Mesendoderm (in vitro differentiated cells): ENCODE data around the gene NXN.
"Not testable (repeated sequence)": the region's sequence is repeated elsewhere in the genome, so short reads cannot be mapped to it uniquely, and the experiment has no call there.

Source experiments
- DNase-seq: peaks from one replicate; pipeline ENCODE4 v3.0.0; 2013
- H2AK5ac ChIP-seq: 2 replicates; pipeline ENCODE4 v1.6.1; 2013; ENCODE audit warnings: low read length, inconsistent platforms
- H2BK120ac ChIP-seq: 2 replicates; pipeline ENCODE4 v1.6.1; 2013; ENCODE audit warnings: low read depth, mild to moderate bottlenecking, low read length, moderate library complexity, mixed read lengths
- H2BK15ac ChIP-seq: replicated peaks from 2 replicates; pipeline ENCODE4 v1.6.1; 2013; ENCODE audit warnings: low read depth, mild to moderate bottlenecking, moderate library complexity
- H2BK5ac ChIP-seq: 2 replicates; pipeline ENCODE4 v1.6.1; 2013; ENCODE audit warnings: low read length, inconsistent platforms
- H3K18ac ChIP-seq: 2 replicates; pipeline ENCODE4 v1.6.1; 2013; ENCODE audit warnings: mild to moderate bottlenecking, low read length, mixed read lengths
- H3K23ac ChIP-seq: one replicate; pipeline ENCODE4 v1.6.1; 2013; ENCODE audit warnings: low read length
- H3K27ac ChIP-seq: 2 replicates; pipeline ENCODE4 v1.5.1; 2013; ENCODE audit warnings: low read depth, mild to moderate bottlenecking, inconsistent platforms, low read length, moderate library complexity
- H3K27me3 ChIP-seq: 2 replicates; pipeline ENCODE4 v1.6.1; 2013; ENCODE audit warnings: low read length, control low read depth, mild to moderate bottlenecking, inconsistent platforms; ENCODE audit not compliant: insufficient read depth, poor library complexity
- H3K36me3 ChIP-seq: 2 replicates; pipeline ENCODE4 v1.6.1; 2013; ENCODE audit warnings: low read length, inconsistent platforms; ENCODE audit not compliant: control insufficient read depth, insufficient read depth
- H3K4ac ChIP-seq: one replicate; pipeline ENCODE4 v1.6.1; 2013; ENCODE audit warnings: low read depth, mild to moderate bottlenecking, low read length, moderate library complexity
- H3K4me1 ChIP-seq: 2 replicates; pipeline ENCODE4 v1.6.1; 2013; ENCODE audit warnings: low read depth, low read length, inconsistent platforms; ENCODE audit not compliant: control insufficient read depth
- H3K4me2 ChIP-seq: 2 replicates; pipeline ENCODE4 v1.6.1; 2013; ENCODE audit warnings: low read length
- H3K4me3 ChIP-seq: 2 replicates; pipeline ENCODE4 v1.5.1; 2013; ENCODE audit warnings: mild to moderate bottlenecking, low read length
- H3K56ac ChIP-seq: one replicate; pipeline ENCODE4 v1.6.1; 2013; ENCODE audit warnings: low read length
- H3K79me1 ChIP-seq: 2 replicates; pipeline ENCODE4 v1.6.1; 2013; ENCODE audit warnings: low read length, inconsistent platforms
- H3K79me2 ChIP-seq: 2 replicates; pipeline ENCODE4 v1.6.1; 2013; ENCODE audit warnings: mild to moderate bottlenecking, low read length; ENCODE audit not compliant: control insufficient read depth, insufficient read depth
- H3K9ac ChIP-seq: 2 replicates; pipeline ENCODE4 v1.6.1; 2013; ENCODE audit warnings: low read length, inconsistent platforms
- H4K5ac ChIP-seq: one replicate; pipeline ENCODE4 v1.6.1; 2013; ENCODE audit warnings: low read length
- H4K8ac ChIP-seq: one replicate; pipeline ENCODE4 v1.6.1; 2013; ENCODE audit warnings: low read depth, mild to moderate bottlenecking, control low read depth, low read length, moderate library complexity
- WGBS: extraction: QIAGEN DNeasy Blood & Tissue Kit; methylation state at CpG from one replicate; pipeline ENCODE4 v1.1.7; 2013; ENCODE audit warnings: low lambda C conversion rate, missing lambda C conversion rate; ENCODE audit not compliant: insufficient coverage; ENCODE audit errors: extremely low coverage; 5-methylcytosine and 5-hydroxymethylcytosine counted together

Gene NXN

DNA sequence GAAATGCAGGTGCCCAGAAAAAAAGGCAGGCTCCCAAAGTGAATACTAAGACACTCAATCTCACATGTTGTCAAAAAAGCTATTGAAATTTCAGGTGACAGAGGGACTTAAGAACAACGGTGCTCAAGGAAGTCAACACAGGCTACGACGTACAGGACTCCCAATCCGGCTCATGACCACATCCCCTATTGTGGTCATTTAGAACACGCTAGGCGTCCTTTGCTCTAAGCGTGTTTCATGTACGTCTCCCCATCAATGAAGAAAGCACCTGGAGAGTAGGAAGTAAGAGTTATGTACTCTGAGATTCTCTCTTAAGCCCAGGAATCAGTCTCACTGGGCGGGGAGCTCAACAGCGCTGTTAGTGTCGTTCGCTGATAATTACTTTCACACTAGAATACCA is 103.3 kb downstream of the NXN start:
- Histone ChIP-seq H3K4me3 (no peak overlapping the region), H3K4me2 (no peak overlapping the region), H3K4ac (no peak overlapping the region), H3K27me3 (no peaks in the 10 kb centered on the region), H3K79me1 (peaks cover 36% of the 10 kb centered on the region), H3K18ac (no peak overlapping the region), H4K8ac (no peak overlapping the region), H2BK120ac (no peak overlapping the region), H3K23ac (no peak overlapping the region), H3K56ac (no peak overlapping the region), H3K4me1 (peaks cover 14% of the 10 kb centered on the region), H3K27ac (no peak overlapping the region), H2BK5ac (no peak overlapping the region), H3K79me2 (peaks cover 55% of the 10 kb centered on the region), H2AK5ac (no peak overlapping the region), H4K5ac (no peak overlapping the region), H3K9ac (no peak overlapping the region), H3K36me3 (no peaks in the 10 kb centered on the region), H2BK15ac (no peak overlapping the region)
- WGBS = no CpG with 5 or more reads among the region's 12 CpGs
- DNase-seq = peak; percentile 35

DNA sequence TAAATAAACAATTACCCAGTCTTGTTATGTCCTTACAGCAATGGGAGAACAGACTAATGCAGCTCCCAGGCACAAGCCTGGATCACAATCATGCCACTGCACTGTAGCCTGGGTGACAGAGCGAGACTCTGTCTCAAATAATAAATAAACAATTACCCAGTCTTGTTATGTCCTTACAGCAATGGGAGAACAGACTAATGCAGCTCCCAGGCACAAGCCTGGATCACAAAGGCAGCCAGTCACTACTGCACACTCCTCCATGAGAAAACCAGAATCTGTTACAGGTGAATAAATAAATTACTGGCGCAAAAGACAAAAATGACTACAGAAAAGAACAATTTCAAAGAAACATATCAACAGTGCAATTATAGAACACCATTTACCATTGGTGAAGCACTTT is 105.0 kb downstream of the NXN start:
- H3K18ac ChIP-seq, H3K4me2 ChIP-seq, H3K4me3 ChIP-seq, H3K4ac ChIP-seq, H2BK5ac ChIP-seq, H2BK15ac ChIP-seq, H3K27me3 ChIP-seq, H2AK5ac ChIP-seq, H4K8ac ChIP-seq, H3K56ac ChIP-seq, H4K5ac ChIP-seq, H3K9ac ChIP-seq, H2BK120ac ChIP-seq, H3K27ac ChIP-seq, H3K36me3 ChIP-seq, DNase-seq, H3K4me1 ChIP-seq, H3K23ac ChIP-seq: not testable (repeated sequence)
- Histone ChIP-seq H3K79me1 (peaks cover 37% of the 10 kb centered on the region), H3K79me2 (peaks cover 57% of the 10 kb centered on the region)
- WGBS = no CpG with 5 or more reads among the region's 2 CpGs

DNA sequence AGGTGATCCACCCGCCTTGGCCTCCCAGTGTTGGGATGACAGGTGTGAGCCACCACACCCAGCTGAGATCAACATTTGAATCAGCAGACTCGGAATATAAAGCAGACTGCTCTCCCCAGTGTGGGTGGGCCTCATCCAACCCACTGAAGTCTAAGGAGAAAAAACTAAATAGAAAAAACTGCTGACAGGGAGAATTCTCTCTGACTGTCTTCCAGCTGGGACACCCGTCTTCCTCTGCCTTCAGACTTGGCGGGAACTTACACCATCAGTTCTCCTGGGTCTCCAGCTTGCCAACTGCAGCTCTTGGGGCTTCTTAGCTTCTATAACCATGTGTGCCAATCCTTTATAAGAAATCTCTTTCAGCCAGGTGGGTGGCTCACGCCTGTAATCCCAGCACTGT is 106.7 kb downstream of the NXN start:
- no peak overlapping the region for H3K4me3 ChIP-seq
- no peak overlapping the region for H2BK5ac ChIP-seq
- no peaks in the 10 kb centered on the region for H3K36me3 ChIP-seq
- no peak overlapping the region for H3K27ac ChIP-seq
- H3K23ac ChIP-seq = no peak overlapping the region
- H4K5ac ChIP-seq = no peak overlapping the region
- H3K79me1 ChIP-seq = peaks cover 38% of the 10 kb centered on the region
- H3K4ac ChIP-seq = no peak overlapping the region
- H3K4me1 ChIP-seq = no peaks in the 10 kb centered on the region
- no peak overlapping the region for H3K18ac ChIP-seq
- no peaks in the 10 kb centered on the region for H3K27me3 ChIP-seq
- no peak overlapping the region for H3K56ac ChIP-seq
- H2BK15ac ChIP-seq = no peak overlapping the region
- H3K9ac ChIP-seq = no peak overlapping the region
- H2BK120ac ChIP-seq = no peak overlapping the region
- no peak overlapping the region for H4K8ac ChIP-seq
- H3K4me2 ChIP-seq = no peak overlapping the region
- H3K79me2 ChIP-seq = peaks cover 61% of the 10 kb centered on the region
- DNase-seq = no peak
- WGBS = no CpG with 5 or more reads among the region's 5 CpGs
- no peak overlapping the region for H2AK5ac ChIP-seq

DNA sequence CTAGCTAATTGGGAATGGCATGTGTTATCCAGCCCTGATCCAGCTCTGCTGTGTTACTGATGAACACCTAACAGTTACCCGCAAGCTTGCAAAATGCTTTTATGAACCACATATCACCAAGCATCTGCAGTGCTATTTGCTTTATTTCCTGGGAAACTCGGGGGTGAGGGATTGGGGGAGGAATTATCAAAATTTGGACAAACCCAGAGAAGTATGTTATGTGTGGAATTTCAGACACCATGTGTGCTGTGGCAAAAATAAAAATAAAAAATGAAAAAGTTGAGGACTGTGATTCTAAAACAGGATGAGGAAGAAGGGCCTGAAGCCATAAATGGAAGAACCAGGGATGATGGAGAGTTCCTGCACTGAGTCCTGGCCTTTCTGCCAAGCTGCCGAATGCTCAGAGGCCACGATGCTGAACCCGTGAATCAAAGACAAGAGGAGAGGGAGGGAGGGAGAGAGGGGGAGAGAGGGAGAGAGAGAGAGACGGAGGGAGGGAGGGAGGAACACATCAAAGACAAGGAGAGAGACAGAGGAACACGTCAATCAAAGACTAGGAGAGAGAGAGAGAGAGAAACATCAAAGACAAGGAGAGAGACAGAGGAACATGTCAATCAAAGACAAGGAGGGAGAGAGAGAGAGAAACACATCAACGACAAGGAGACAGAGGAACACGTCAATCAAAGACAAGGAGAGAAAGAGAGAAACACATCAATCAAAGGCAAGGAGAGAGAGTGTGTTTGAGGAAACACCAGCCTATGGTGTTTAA is 107.6 kb downstream of the NXN start:
- H3K18ac ChIP-seq = no peak overlapping the region
- H2BK15ac ChIP-seq = no peak overlapping the region
- no peak overlapping the region for H2BK5ac ChIP-seq
- H3K36me3 ChIP-seq = no peaks in the 10 kb centered on the region
- H3K4me2 ChIP-seq = no peak overlapping the region
- no peak overlapping the region for H4K5ac ChIP-seq
- no peaks in the 10 kb centered on the region for H3K4me1 ChIP-seq
- no peak for DNase-seq
- H3K4ac ChIP-seq = no peak overlapping the region
- WGBS = no CpG with 5 or more reads among the region's 9 CpGs
- H2AK5ac ChIP-seq = no peak overlapping the region
- H3K79me1 ChIP-seq = peaks cover 34% of the 10 kb centered on the region
- H3K4me3 ChIP-seq = no peak overlapping the region
- H3K27ac ChIP-seq = no peak overlapping the region
- H3K56ac ChIP-seq = peak overlapping the region; percentile 7
- no peaks in the 10 kb centered on the region for H3K27me3 ChIP-seq
- H3K9ac ChIP-seq = no peak overlapping the region
- no peak overlapping the region for H3K23ac ChIP-seq
- H2BK120ac ChIP-seq = no peak overlapping the region
- peaks cover 60% of the 10 kb centered on the region for H3K79me2 ChIP-seq
- H4K8ac ChIP-seq = no peak overlapping the region

DNA sequence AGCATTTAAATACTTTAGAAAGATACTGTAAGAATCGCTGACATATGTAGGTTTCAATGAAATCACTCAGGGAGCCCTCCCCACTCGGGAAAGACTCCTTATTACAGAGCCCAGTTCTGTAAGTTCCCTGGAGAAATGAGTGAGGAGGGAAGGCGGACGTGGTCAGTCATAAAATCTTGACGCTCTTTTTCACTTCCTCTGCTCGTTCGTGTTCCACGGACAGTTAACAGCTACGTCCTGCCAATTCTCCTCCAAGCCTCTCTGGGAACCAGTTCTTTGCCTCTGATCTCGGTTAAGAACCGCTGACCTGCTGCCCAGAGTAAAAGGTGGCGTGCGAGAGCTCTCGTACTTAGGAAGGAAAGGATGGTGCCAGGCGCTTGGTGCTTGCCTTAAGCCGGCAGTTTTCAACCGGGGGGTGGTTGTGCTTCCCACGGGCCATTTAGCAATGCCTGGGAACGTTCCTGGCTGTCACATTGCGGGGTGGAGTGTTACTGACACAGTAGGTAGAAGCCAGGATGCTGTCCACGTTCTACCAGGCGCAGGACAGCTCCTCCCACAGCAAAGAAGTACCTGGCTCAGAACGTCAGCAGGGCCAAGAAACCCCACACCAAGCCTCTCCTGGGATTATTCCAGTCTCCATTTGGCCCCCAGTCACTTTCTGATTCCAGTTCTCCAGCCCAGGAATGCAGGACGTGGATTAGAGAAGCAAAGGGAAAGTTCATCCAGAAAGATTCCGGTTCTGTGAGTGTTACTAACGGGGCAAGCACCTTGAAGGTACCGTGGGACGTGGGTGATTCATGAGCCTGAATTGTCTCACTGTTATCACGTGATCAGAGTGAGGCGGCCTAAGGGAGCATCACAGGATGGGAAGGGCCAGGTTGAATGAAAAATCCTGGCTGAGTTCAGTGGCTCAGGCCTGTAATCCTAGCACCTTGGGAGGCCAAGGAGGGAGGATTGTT is 109.7 kb downstream of the NXN start:
- Histone ChIP-seq H2BK5ac (no peak overlapping the region), H3K9ac (no peak overlapping the region), H3K36me3 (no peaks in the 10 kb centered on the region), H3K79me1 (peaks cover 34% of the 10 kb centered on the region), H3K27ac (no peak overlapping the region), H4K8ac (no peak overlapping the region), H2AK5ac (no peak overlapping the region), H3K56ac (no peak overlapping the region), H3K4me1 (no peaks in the 10 kb centered on the region), H2BK15ac (no peak overlapping the region), H3K4me3 (no peak overlapping the region), H3K4ac (no peak overlapping the region), H3K4me2 (no peak overlapping the region), H3K27me3 (no peaks in the 10 kb centered on the region), H3K79me2 (peaks cover 54% of the 10 kb centered on the region), H2BK120ac (no peak overlapping the region), H3K23ac (no peak overlapping the region), H4K5ac (no peak overlapping the region), H3K18ac (no peak overlapping the region)
- DNase-seq = peak; percentile 77
- WGBS = no CpG with 5 or more reads among the region's 30 CpGs
